ENCODE measurements around the gene SLC35F4.

SLC35F4 gene

GRCh38 chr14:57811998-57812546 is 53.8 kb downstream of the SLC35F4 start:
- Histone ChIP-seq H3K4me3 (replicated peaks; ENCODE audit: insufficient read depth, low read length) (no peak overlapping the region), H3K27ac (replicated peaks) (no peak overlapping the region), H3K27me3 (ENCODE audit: insufficient read depth, poor library complexity, severe bottlenecking) (peaks cover 4% of the 10 kb centered on the region)
- no peak for DNase-seq (ENCODE audit: low read depth in 1 of 2, low spot score in 1 of 2)
- TF ChIP-seq POLR2AphosphoS5 (IDR thresholded peaks at IDR 0.05; ENCODE audit: low read depth) (no peak), CTCF (IDR thresholded peaks at IDR 0.05; ENCODE audit: insufficient read depth, low read length) (no peak), GABPA (IDR thresholded peaks at IDR 0.05; ENCODE audit: low read depth) (no peak), SPI1 (IDR thresholded peaks at IDR 0.05; ENCODE audit: borderline replicate concordance, low read depth) (no peak)
- TF ChIP-seq, protein P1, sequence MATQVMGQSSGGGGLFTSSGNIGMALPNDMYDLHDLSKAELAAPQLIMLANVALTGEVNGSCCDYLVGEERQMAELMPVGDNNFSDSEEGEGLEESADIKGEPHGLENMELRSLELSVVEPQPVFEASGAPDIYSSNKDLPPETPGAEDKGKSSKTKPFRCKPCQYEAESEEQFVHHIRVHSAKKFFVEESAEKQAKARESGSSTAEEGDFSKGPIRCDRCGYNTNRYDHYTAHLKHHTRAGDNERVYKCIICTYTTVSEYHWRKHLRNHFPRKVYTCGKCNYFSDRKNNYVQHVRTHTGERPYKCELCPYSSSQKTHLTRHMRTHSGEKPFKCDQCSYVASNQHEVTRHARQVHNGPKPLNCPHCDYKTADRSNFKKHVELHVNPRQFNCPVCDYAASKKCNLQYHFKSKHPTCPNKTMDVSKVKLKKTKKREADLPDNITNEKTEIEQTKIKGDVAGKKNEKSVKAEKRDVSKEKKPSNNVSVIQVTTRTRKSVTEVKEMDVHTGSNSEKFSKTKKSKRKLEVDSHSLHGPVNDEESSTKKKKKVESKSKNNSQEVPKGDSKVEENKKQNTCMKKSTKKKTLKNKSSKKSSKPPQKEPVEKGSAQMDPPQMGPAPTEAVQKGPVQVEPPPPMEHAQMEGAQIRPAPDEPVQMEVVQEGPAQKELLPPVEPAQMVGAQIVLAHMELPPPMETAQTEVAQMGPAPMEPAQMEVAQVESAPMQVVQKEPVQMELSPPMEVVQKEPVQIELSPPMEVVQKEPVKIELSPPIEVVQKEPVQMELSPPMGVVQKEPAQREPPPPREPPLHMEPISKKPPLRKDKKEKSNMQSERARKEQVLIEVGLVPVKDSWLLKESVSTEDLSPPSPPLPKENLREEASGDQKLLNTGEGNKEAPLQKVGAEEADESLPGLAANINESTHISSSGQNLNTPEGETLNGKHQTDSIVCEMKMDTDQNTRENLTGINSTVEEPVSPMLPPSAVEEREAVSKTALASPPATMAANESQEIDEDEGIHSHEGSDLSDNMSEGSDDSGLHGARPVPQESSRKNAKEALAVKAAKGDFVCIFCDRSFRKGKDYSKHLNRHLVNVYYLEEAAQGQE (IDR thresholded peaks at IDR 0.05; ENCODE audit: insufficient replicate concordance, low read depth): no peak

- no peak overlapping the region for H3K4me3 ChIP-seq (replicated peaks; ENCODE audit: insufficient read depth, low read length)
- no peak overlapping the region for H3K27ac ChIP-seq (replicated peaks)
- TF ChIP-seq SPI1 (IDR thresholded peaks at IDR 0.05; ENCODE audit: borderline replicate concordance, low read depth) (no peak), CTCF (IDR thresholded peaks at IDR 0.05; ENCODE audit: insufficient read depth, low read length) (no peak), GABPA (IDR thresholded peaks at IDR 0.05; ENCODE audit: low read depth) (no peak), POLR2AphosphoS5 (IDR thresholded peaks at IDR 0.05; ENCODE audit: low read depth) (no peak)
- TF ChIP-seq, protein P1 (IDR thresholded peaks at IDR 0.05; ENCODE audit: insufficient replicate concordance, low read depth): no peak
- H3K27me3 ChIP-seq (ENCODE audit: insufficient read depth, poor library complexity, severe bottlenecking): no peaks in the 10 kb centered on the region
- DNase-seq (ENCODE audit: low read depth in 1 of 2, low spot score in 1 of 2): no peak
Measured at GRCh38 chr14:57809808-57810207, 56.1 kb downstream of the SLC35F4 start.

- no peak for DNase-seq (ENCODE audit: low read depth in 1 of 2, low spot score in 1 of 2)
- TF ChIP-seq SPI1 (IDR thresholded peaks at IDR 0.05; ENCODE audit: borderline replicate concordance, low read depth) (no peak), GABPA (IDR thresholded peaks at IDR 0.05; ENCODE audit: low read depth) (no peak), POLR2AphosphoS5 (IDR thresholded peaks at IDR 0.05; ENCODE audit: low read depth) (no peak), CTCF (IDR thresholded peaks at IDR 0.05; ENCODE audit: insufficient read depth, low read length) (no peak)
- TF ChIP-seq, protein P1 (IDR thresholded peaks at IDR 0.05; ENCODE audit: insufficient replicate concordance, low read depth): no peak
- H3K4me3 ChIP-seq (replicated peaks; ENCODE audit: insufficient read depth, low read length): no peak overlapping the region
- H3K27ac ChIP-seq (replicated peaks): no peak overlapping the region
- H3K27me3 ChIP-seq (ENCODE audit: insufficient read depth, poor library complexity, severe bottlenecking): no peaks in the 10 kb centered on the region
Measured at GRCh38 chr14:57797160-57797559, 68.7 kb downstream of the SLC35F4 start.
